Trophoblast cell (in vitro differentiated cells and primary cell): Measurements from ENCODE around the gene NXPE4.

Experiments
- DNase-seq, 2 donors: peaks; one replicate each; pipeline ENCODE4 v3.0.0-alpha.2; 2016
- H2AFZ ChIP-seq: 2 replicates; pipeline ENCODE4 v1.6.1; 2013; ENCODE audit warnings: low read length, moderate library complexity, mild to moderate bottlenecking; ENCODE audit not compliant: insufficient read depth, poor library complexity
- H2AK5ac ChIP-seq: 2 replicates; pipeline ENCODE4 v1.6.1; 2013; ENCODE audit warnings: mild to moderate bottlenecking, low read length
- H2BK120ac ChIP-seq: 2 replicates; pipeline ENCODE4 v1.6.1; 2013; ENCODE audit warnings: low read length, mild to moderate bottlenecking, moderate library complexity; ENCODE audit not compliant: insufficient read depth, poor library complexity
- H2BK12ac ChIP-seq: 2 replicates; pipeline ENCODE4 v1.6.1; 2013; ENCODE audit warnings: mild to moderate bottlenecking, low read length, moderate library complexity
- H2BK5ac ChIP-seq: 2 replicates; pipeline ENCODE4 v1.6.1; 2013; ENCODE audit warnings: low read length, low read depth, moderate library complexity, mild to moderate bottlenecking; ENCODE audit not compliant: poor library complexity
- H3K14ac ChIP-seq: 2 replicates; pipeline ENCODE4 v1.6.1; 2013; ENCODE audit warnings: mild to moderate bottlenecking, low read length
- H3K18ac ChIP-seq: 2 replicates; pipeline ENCODE4 v1.6.1; 2013; ENCODE audit warnings: mild to moderate bottlenecking, low read length
- H3K23ac ChIP-seq: 2 replicates; pipeline ENCODE4 v1.6.1; 2013; ENCODE audit warnings: low read length
- H3K27ac ChIP-seq: 2 replicates; pipeline ENCODE4 v1.5.1; 2013; ENCODE audit warnings: low read depth, mild to moderate bottlenecking, inconsistent platforms, low read length, moderate library complexity
- H3K27me3 ChIP-seq: 2 replicates; pipeline ENCODE4 v1.6.1; 2013; ENCODE audit warnings: inconsistent platforms, mild to moderate bottlenecking, low read length, moderate library complexity; ENCODE audit not compliant: insufficient read depth
- H3K36me3 ChIP-seq, 2 experiments: 1 replicate in 1 of 2; 2 replicates in 1 of 2; pipeline ENCODE4 v1.6.1; 2013; ENCODE audit warnings: low read length in 2 of 2, mild to moderate bottlenecking in 2 of 2, moderate library complexity in 1 of 2; ENCODE audit not compliant: insufficient read depth in 2 of 2, control insufficient read depth in 1 of 2
- H3K4ac ChIP-seq: 2 replicates; pipeline ENCODE4 v1.6.1; 2013; ENCODE audit warnings: low read depth, mild to moderate bottlenecking, low read length, moderate library complexity
- H3K4me1 ChIP-seq, 2 experiments: 1 replicate in 1 of 2; 2 replicates in 1 of 2; pipeline ENCODE4 v1.6.1; 2013; ENCODE audit warnings: low read length in 2 of 2, mild to moderate bottlenecking in 2 of 2, moderate library complexity in 1 of 2; ENCODE audit not compliant: insufficient read depth in 2 of 2, control insufficient read depth in 1 of 2
- H3K4me2 ChIP-seq: 2 replicates; pipeline ENCODE4 v1.6.1; 2013; ENCODE audit warnings: inconsistent platforms, mild to moderate bottlenecking, low read length, moderate library complexity
- H3K4me3 ChIP-seq: 2 replicates; pipeline ENCODE4 v1.5.1; 2013; ENCODE audit warnings: mild to moderate bottlenecking, low read depth, low read length, inconsistent platforms
- H3K79me1 ChIP-seq: one replicate; pipeline ENCODE4 v1.6.1; 2013; ENCODE audit warnings: low read length
- H3K79me2 ChIP-seq: 2 replicates; pipeline ENCODE4 v1.6.1; 2013; ENCODE audit warnings: low read length, mild to moderate bottlenecking; ENCODE audit not compliant: control insufficient read depth, insufficient read depth, poor library complexity
- H3K9ac ChIP-seq: 2 replicates; pipeline ENCODE4 v1.6.1; 2013; ENCODE audit warnings: mild to moderate bottlenecking, low read length
- H3K9me3 ChIP-seq: 2 replicates; pipeline ENCODE4 v1.6.1; 2013; ENCODE audit warnings: low read depth, mild to moderate bottlenecking, control low read depth, inconsistent platforms, low read length; ENCODE audit not compliant: insufficient read depth
- H4K12ac ChIP-seq: 2 replicates; pipeline ENCODE4 v1.6.1; 2013; ENCODE audit warnings: low read depth, mild to moderate bottlenecking, low read length, moderate library complexity
- H4K8ac ChIP-seq: 2 replicates; pipeline ENCODE4 v1.6.1; 2013; ENCODE audit warnings: low read depth, mild to moderate bottlenecking, low read length, moderate library complexity
- H4K91ac ChIP-seq: one replicate; pipeline ENCODE4 v1.6.1; 2013; ENCODE audit warnings: low read depth, mild to moderate bottlenecking, low read length, moderate library complexity
- WGBS: extraction: QIAGEN DNeasy Blood & Tissue Kit; methylation state at CpG from one replicate; pipeline ENCODE4 v1.1.7; 2013; ENCODE audit warnings: missing lambda C conversion rate; ENCODE audit not compliant: insufficient read length, insufficient coverage; ENCODE audit errors: extremely low coverage; 5-methylcytosine and 5-hydroxymethylcytosine counted together

Gene NXPE4

GRCh38 chr11:114606003-114606801 is 10.6 kb upstream of the NXPE4 start:
- no peaks in the 10 kb centered on the region for H3K4me1 ChIP-seq
- H3K4ac ChIP-seq: no peak overlapping the region
- H3K9me3 ChIP-seq: no peaks in the 10 kb centered on the region
- H3K27ac ChIP-seq: no peak overlapping the region
- H2BK12ac ChIP-seq: no peak overlapping the region
- peak in 1 of 2 donors; percentile 18 for DNase-seq
- no peak overlapping the region for H3K23ac ChIP-seq
- H4K12ac ChIP-seq: no peak overlapping the region
- H4K91ac ChIP-seq: no peak overlapping the region
- H2AK5ac ChIP-seq: no peak overlapping the region
- H3K79me2 ChIP-seq: no peaks in the 10 kb centered on the region
- H4K8ac ChIP-seq: no peak overlapping the region
- H3K4me2 ChIP-seq: no peak overlapping the region
- no peak overlapping the region for H3K9ac ChIP-seq
- no peak overlapping the region for H3K4me3 ChIP-seq
- H3K18ac ChIP-seq: no peak overlapping the region
- no CpG with 5 or more reads among the region's 9 CpGs for WGBS
- H3K36me3 ChIP-seq: no peaks in the 10 kb centered on the region
- H3K27me3 ChIP-seq: no peaks in the 10 kb centered on the region
- no peak overlapping the region for H2BK5ac ChIP-seq
- no peak overlapping the region for H3K14ac ChIP-seq
- no peak overlapping the region for H2BK120ac ChIP-seq
- H2AFZ ChIP-seq: no peak overlapping the region
- no peaks in the 10 kb centered on the region for H3K79me1 ChIP-seq

GRCh38 chr11:114605370-114605769 is 9.8 kb upstream of the NXPE4 start:
- Histone ChIP-seq H3K23ac (no peak overlapping the region), H3K9me3 (no peaks in the 10 kb centered on the region), H4K8ac (no peak overlapping the region), H3K79me1 (no peaks in the 10 kb centered on the region), H2BK12ac (no peak overlapping the region), H3K79me2 (no peaks in the 10 kb centered on the region), H2BK5ac (no peak overlapping the region), H3K9ac (no peak overlapping the region), H3K4me2 (no peak overlapping the region), H3K4me3 (no peak overlapping the region), H3K27ac (no peak overlapping the region), H4K12ac (no peak overlapping the region), H3K18ac (no peak overlapping the region), H3K4me1 (no peaks in the 10 kb centered on the region), H3K14ac (no peak overlapping the region), H2AK5ac (no peak overlapping the region), H2AFZ (no peak overlapping the region), H3K27me3 (no peaks in the 10 kb centered on the region), H3K4ac (no peak overlapping the region), H4K91ac (no peak overlapping the region), H3K36me3 (no peaks in the 10 kb centered on the region), H2BK120ac (no peak overlapping the region)
- DNase-seq: no peak
- no CpG with 5 or more reads among the region's 10 CpGs for WGBS

GRCh38 chr11:114604886-114605285 is 9.3 kb upstream of the NXPE4 start:
- Histone ChIP-seq H3K79me1 (no peaks in the 10 kb centered on the region), H2AK5ac (no peak overlapping the region), H4K8ac (no peak overlapping the region), H3K18ac (no peak overlapping the region), H3K4me2 (no peak overlapping the region), H3K36me3 (no peaks in the 10 kb centered on the region), H4K12ac (no peak overlapping the region), H3K4ac (no peak overlapping the region), H3K27me3 (no peaks in the 10 kb centered on the region), H3K14ac (no peak overlapping the region), H3K4me3 (no peak overlapping the region), H2AFZ (no peak overlapping the region), H4K91ac (no peak overlapping the region), H3K23ac (no peak overlapping the region), H2BK12ac (no peak overlapping the region), H3K27ac (no peak overlapping the region), H2BK5ac (no peak overlapping the region), H3K4me1 (no peaks in the 10 kb centered on the region), H2BK120ac (no peak overlapping the region), H3K9ac (no peak overlapping the region), H3K9me3 (no peaks in the 10 kb centered on the region), H3K79me2 (no peaks in the 10 kb centered on the region)
- DNase-seq: no peak
- WGBS: no CpG with 5 or more reads among the region's 5 CpGs

- no peak overlapping the region for H2BK5ac ChIP-seq
- no peaks in the 10 kb centered on the region for H3K4me1 ChIP-seq
- no peak overlapping the region for H3K9ac ChIP-seq
- DNase-seq: no peak
- H2AK5ac ChIP-seq: no peak overlapping the region
- no CpG with 5 or more reads among the region's 13 CpGs for WGBS
- no peak overlapping the region for H4K8ac ChIP-seq
- H2BK120ac ChIP-seq: no peak overlapping the region
- H3K79me1 ChIP-seq: no peaks in the 10 kb centered on the region
- no peak overlapping the region for H3K23ac ChIP-seq
- no peak overlapping the region for H2BK12ac ChIP-seq
- H3K36me3 ChIP-seq: no peaks in the 10 kb centered on the region
- H3K27me3 ChIP-seq: no peaks in the 10 kb centered on the region
- no peaks in the 10 kb centered on the region for H3K9me3 ChIP-seq
- no peak overlapping the region for H4K91ac ChIP-seq
- no peak overlapping the region for H4K12ac ChIP-seq
- no peak overlapping the region for H3K4me3 ChIP-seq
- H3K79me2 ChIP-seq: no peaks in the 10 kb centered on the region
- H3K14ac ChIP-seq: no peak overlapping the region
- H3K27ac ChIP-seq: no peak overlapping the region
- H2AFZ ChIP-seq: no peak overlapping the region
- H3K4ac ChIP-seq: no peak overlapping the region
- no peak overlapping the region for H3K4me2 ChIP-seq
- H3K18ac ChIP-seq: no peak overlapping the region
Measured at GRCh38 chr11:114604179-114604813, 8.7 kb upstream of the NXPE4 start.
